NCI-H226 (cell line): ENCODE measurements around the gene ESRRG.
"Not testable (repeated sequence)": the region's sequence is repeated elsewhere in the genome, so short reads cannot be mapped to it uniquely, and the experiment has no call there.

ENCODE experiments used
- DNase-seq: peaks from one replicate; pipeline ENCODE4 v3.0.0-alpha.2; 2015

ESRRG gene

DNA sequence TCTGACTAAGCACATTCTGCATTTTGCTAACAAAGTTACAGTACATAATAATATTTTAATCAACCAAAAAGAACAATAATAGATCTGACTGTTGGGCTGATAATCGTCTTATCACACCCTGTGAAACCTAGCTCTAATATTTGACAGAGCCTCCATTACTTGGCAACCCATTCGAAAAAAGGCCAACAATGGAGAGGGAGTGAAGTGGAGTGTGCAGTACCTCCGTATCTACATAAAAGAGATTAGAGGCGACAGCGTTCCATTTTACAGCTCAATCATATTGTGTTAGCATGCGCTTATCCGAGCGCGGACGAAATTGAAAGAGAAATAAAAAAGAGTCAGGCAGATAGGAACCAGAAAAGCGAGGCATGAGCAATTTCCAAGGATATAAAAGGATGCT lies 162.7 kb downstream of the ESRRG start:
- no peak for DNase-seq

- DNase-seq: no peak
Measured at GRCh38 chr1:216559359-216559758, 163.9 kb downstream of the ESRRG start.

DNA sequence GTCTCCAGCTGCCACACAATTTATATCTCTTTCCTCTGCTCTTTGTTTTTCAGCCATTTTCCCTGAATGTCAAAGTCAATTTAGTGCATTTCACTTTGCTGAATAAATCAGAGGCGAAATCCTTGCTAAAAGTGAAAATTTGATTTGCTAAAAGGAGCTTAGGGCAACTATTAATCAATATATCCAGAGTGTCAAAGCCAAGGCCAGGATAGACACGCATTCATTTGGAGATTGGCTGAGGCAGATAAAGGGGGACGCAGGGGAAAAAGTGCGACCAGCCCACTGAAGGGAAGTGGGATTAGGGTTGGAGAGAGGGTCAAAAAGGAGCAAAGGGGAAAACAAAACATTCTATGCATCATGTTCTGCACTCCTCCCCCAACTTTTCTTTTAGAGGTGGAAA lies 167.6 kb downstream of the ESRRG start:
- no peak for DNase-seq

DNA sequence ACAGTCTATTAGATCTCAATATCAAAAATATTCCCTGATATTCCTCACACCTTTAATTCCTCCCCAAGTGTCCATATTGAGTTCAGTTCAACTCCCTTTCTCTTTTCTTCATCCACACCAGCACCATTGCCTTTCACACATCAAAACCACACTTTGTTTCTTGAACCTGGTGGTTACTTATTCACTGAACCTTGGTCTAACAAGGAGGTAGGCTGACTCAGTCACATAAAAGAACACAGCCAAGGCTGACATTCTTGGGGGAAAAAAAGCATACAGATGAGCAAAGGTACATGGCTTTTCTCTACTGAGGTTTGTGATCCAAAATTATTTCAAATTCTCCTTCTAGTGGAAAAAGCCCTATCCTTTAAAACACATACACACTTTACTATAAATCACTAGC lies 168.3 kb downstream of the ESRRG start:
- DNase-seq: no peak

DNA sequence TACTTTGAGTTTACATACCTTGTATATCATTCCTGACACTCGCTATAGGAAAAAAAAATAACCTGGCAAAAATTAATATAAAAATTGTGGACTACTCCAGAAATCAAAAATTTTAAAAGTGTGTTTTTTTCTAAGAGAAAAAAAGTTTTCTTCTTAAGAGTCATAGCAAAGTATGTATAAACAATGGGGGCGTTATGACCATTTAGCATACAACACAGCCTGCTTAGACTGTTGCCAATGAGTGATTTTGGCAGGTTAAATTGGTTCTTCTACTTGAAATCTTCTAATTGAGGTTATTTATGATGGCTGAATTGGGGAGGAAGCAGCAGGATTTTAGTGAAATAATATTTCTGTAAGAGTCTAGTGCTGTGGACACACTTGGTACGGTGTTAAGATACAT lies 169.5 kb downstream of the ESRRG start:
- no peak for DNase-seq

GRCh38 chr1:216553040-216553439 lies 170.2 kb downstream of the ESRRG start:
- no peak for DNase-seq

GRCh38 chr1:216549796-216550195 lies 173.4 kb downstream of the ESRRG start:
- DNase-seq: no peak

GRCh38 chr1:216542741-216543140 lies 180.5 kb downstream of the ESRRG start:
- DNase-seq: no peak

GRCh38 chr1:216542263-216542662 lies 181.0 kb downstream of the ESRRG start:
- no peak for DNase-seq

DNA sequence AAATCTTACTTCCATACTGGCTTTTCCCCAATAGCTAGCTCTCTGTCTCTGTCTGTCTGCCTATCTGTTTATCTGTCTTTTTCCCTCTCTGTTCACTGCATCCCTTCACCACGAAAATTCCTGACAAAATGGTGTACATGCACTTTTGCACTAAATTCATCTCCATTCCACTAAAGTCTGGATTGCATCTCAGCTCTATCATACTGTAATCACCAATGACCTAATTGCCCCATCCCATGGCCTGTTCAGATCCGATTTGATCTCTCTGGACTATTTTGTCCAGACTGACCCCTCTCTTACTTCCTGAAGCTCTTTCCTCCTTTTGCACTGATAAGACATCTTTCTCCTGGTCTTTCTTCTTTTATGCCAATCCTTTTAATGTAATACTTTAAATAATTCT lies 187.5 kb downstream of the ESRRG start:
- no peak for DNase-seq

GRCh38 chr1:216535059-216535458 lies 188.2 kb downstream of the ESRRG start:
- no peak for DNase-seq

DNA sequence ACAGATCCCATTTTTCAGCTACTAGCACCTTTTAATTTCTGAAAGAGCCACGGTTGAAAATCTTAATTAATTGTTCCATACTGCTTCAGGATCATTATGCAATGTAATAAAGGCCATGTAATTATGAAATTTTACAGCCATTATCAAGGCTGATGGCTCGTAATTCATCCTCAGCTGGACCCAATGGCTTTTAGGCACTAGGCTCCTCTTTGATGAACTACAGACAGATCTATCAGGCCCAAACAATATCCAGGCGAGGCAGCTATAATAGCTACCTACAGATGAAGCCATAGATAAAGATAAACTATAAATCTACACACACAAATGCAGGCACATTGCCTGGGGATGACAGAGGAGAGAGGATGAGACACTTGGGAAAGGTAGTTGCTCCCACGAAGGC lies 189.5 kb downstream of the ESRRG start:
- no peak for DNase-seq

DNA sequence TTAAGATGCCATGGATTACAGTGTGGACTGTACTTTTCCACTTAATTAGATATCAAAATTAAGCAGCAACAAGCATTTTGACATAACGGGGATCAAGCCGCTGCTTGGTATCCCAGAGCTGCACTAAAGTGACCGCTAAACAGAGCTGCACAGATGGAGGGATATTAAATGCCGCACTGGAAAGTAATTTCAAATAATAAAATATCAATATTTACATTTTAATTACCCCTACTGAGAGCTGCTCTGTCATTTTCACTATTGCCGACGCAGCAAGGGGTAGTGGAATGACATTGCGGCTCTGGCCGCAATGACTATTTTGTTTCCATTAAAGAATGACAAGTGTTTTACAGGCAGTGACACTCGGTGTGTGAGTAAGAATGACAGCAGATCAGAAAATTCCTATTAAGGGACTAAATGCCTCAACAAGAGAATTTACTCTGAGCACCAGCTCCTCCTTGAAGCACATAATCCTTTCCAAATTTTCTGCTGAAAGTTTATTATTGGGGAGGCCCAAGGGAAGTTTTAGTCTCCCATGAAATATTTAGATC lies 190.9 kb downstream of the ESRRG start:
- DNase-seq: no peak

DNA sequence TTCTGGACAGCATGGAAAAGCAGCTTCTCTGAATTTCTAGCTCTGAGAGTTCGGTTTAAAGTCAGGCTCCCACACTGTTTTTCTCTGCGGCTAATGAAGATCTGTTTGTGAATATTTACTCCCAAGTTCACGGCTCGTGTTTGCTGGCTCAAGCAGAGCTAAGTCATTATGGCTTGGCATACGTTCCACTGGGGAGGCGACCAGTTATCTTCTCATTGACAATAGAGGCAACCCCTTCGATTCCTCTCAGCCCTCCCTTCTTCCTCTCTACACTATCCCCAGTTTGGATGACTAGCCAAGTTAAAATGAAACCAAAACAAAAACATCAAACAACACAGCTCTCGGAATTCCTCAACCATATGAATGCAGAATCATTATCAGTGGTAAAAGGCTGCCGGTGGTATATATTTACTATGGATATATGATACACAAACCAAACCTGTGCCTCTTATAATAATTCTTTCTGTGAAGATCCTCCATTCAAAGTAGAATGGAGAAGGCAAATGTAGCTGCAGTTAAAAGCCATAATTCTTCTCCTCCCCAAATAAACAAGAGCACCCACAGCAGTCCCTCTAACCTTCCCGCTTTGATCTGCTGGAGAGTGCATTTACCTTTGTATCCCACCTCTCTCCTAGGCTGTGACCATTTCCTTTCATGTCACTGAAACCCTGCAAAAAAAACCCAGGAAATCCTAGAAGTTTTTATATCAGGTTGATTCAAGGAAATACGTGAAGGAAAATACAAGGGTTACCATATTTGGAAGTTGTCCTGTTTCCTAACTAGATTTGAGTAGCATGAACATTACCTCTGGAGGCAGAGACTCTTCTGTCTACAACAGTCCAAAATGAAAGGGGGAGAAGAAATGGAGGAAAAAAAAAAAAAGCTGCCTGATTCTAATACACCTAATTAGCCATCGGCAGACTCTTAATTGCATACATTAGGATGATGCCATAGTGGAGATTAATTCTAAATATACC lies 191.7 kb downstream of the ESRRG start:
- DNase-seq: no peak

GRCh38 chr1:216529851-216530250 lies 193.4 kb downstream of the ESRRG start:
- DNase-seq: not testable (repeated sequence)

GRCh38 chr1:216528816-216529215 lies 194.4 kb downstream of the ESRRG start:
- DNase-seq: no peak

DNA sequence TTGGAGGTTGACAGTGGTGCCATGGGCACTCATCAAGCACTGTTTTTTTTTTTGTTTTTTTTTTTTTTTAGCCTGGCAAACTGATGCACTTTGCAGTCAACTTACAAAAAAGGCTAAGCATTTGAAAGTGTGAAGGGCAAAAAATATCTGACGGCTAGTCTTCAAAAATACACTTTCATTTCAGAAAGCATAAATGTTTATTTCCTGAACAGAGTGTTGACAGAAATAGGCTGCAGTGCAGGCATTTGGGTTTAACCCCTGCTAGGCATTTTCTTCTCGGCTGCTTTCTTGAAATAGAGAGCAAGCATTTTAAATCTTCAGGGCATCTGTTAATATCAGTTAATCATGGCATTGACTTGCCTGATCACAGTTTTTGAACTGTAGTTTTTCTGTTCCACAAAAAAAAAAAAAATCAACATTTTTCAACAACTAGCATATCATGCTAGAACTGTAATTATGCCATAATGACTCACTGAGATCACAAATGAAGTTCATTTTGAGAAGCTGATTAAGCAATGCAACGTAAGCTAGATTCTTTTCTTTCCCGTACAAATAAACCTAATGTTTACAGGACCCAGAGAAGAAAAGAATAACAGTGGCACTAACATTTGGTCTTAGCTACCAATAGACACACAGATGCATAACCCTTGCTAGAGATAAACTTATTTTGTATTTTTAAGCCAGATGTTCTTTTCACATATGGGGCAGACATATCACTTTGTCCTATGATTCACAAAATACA lies 199.6 kb downstream of the ESRRG start:
- no peak for DNase-seq

GRCh38 chr1:216523043-216523442 lies 200.2 kb downstream of the ESRRG start:
- DNase-seq: no peak

- DNase-seq: no peak
Measured at GRCh38 chr1:216521477-216521876, 201.8 kb downstream of the ESRRG start.

- no peak for DNase-seq
Measured at GRCh38 chr1:216518844-216519627, 204.2 kb downstream of the ESRRG start.

- no peak for DNase-seq
Measured at GRCh38 chr1:216502528-216503162, 220.6 kb downstream of the ESRRG start.

DNA sequence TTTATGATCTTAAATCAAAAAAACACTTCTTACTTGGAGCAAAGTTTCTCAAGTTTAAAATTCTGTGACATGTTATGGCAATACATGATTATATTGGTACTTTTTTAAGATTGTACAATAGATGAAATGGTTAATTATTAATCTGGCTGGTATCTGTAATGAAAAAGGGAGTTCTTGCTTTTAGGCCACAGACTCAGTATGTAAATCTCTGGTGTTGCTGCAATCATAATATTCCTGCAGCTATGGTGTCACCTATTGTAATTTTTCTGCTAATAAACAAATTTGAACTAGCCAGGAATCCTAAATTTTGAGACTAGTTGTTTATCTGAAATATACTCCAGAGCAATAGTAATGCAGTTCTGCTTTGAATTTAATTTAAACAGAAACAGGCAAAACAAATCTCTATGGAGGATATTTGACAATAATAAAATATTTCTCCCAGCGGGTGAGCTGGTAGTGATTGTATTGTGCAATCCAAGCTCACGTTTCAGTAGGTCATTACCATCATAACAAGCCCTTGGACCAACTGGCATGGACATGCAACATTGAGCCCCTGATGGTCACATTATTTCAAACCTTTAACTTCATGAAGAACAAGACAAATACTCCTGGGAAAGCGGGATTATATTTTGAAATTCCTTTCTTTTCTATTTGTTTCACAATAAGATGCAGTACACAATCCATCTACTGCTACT lies 222.8 kb downstream of the ESRRG start:
- DNase-seq: no peak
